OCI-LY1 (cell line): ENCODE results near the gene GBA2.

Experiments used
- H2AFZ ChIP-seq: fragments of 200-600 bp; sonication (generic), shearing (Covaris generic); 2 replicates; pipeline ENCODE4 v1.6.0; 2014; ENCODE audit warnings: antibody characterized with exemption, mild to moderate bottlenecking, low read length
- H3F3A ChIP-seq: fragments of 200-600 bp; sonication (generic), shearing (Covaris generic); 2 replicates; pipeline ENCODE4 v1.6.0; 2014; ENCODE audit warnings: mild to moderate bottlenecking, antibody characterized with exemption, low read length, moderate library complexity; ENCODE audit not compliant: insufficient read depth
- H3K27ac ChIP-seq: fragments of 200-600 bp; sonication (generic); 2 replicates; pipeline ENCODE4 v1.5.1; 2014; ENCODE audit warnings: low read length, mixed run types, mild to moderate bottlenecking, low read depth; ENCODE audit not compliant: poor library complexity, severe bottlenecking
- H3K27me3 ChIP-seq: fragments of 200-600 bp; sonication (generic); 2 replicates; pipeline ENCODE4 v1.6.0; 2014; ENCODE audit warnings: antibody characterized with exemption, mild to moderate bottlenecking, low read length, moderate library complexity; ENCODE audit not compliant: insufficient read depth
- H3K36me3 ChIP-seq: fragments of 200-600 bp; sonication (generic); 2 replicates; pipeline ENCODE4 v1.6.1; 2014; ENCODE audit warnings: mild to moderate bottlenecking, antibody characterized with exemption, low read length, moderate library complexity, mixed read lengths; ENCODE audit not compliant: insufficient read depth
- H3K4me1 ChIP-seq: fragments of 200-600 bp; sonication (generic); 2 replicates; pipeline ENCODE4 v1.5.1; 2014; ENCODE audit warnings: mild to moderate bottlenecking, low read length, moderate library complexity; ENCODE audit not compliant: insufficient read depth, severe bottlenecking
- H3K4me2 ChIP-seq: fragments of 200-600 bp; sonication (generic), shearing (Covaris generic); 2 replicates; pipeline ENCODE4 v1.6.1; 2014; ENCODE audit warnings: low read length
- H3K4me3 ChIP-seq: fragments of 200-600 bp; sonication (generic); 2 replicates; pipeline ENCODE4 v1.5.1; 2014; ENCODE audit warnings: low read length, low read depth, mild to moderate bottlenecking, mixed read lengths; ENCODE audit not compliant: poor library complexity, severe bottlenecking
- H3K79me2 ChIP-seq: fragments of 200-600 bp; shearing (Covaris generic); 2 replicates; pipeline ENCODE4 v1.6.1; 2016; ENCODE audit warnings: mixed run types, low read length, mixed read lengths; ENCODE audit not compliant: insufficient read depth
- H3K9ac ChIP-seq: fragments of 200-600 bp; sonication (generic), shearing (Covaris generic); 2 replicates; pipeline ENCODE4 v1.6.1; 2014; ENCODE audit warnings: mild to moderate bottlenecking, low read length, mixed read lengths
- H3K9me2 ChIP-seq: fragments of 200-600 bp; sonication (generic), shearing (Covaris generic); 2 replicates; pipeline ENCODE4 v1.6.1; 2014; ENCODE audit warnings: low read depth, mild to moderate bottlenecking, low read length, mixed read lengths
- H3K9me3 ChIP-seq: fragments of 200-600 bp; shearing (Covaris generic); 2 replicates; pipeline ENCODE4 v1.6.1; 2014; ENCODE audit warnings: low read length, mixed read lengths
- H4K20me1 ChIP-seq: fragments of 200-600 bp; sonication (generic), shearing (Covaris generic); 2 replicates; pipeline ENCODE4 v1.6.0; 2016; ENCODE audit warnings: mild to moderate bottlenecking, low read length; ENCODE audit not compliant: insufficient read depth
- EZH2 ChIP-seq: fragments of 200-600 bp; sonication (generic), shearing (Covaris generic); IDR thresholded peaks from 2 replicates; pipeline ENCODE4 v1.8.0; 2017; ENCODE audit warnings: borderline replicate concordance, mixed run types, mild to moderate bottlenecking, antibody characterized with exemption, low read length, moderate library complexity, mixed read lengths
- TF ChIP-seq, protein P1 (sequence below): fragments of 200-600 bp; sonication (generic), shearing (Covaris generic); IDR thresholded peaks from 2 replicates; pipeline ENCODE4 v1.5.1; 2017; ENCODE audit warnings: mild to moderate bottlenecking, antibody characterized with exemption, low read length, moderate library complexity, mixed read lengths

Gene GBA2

DNA sequence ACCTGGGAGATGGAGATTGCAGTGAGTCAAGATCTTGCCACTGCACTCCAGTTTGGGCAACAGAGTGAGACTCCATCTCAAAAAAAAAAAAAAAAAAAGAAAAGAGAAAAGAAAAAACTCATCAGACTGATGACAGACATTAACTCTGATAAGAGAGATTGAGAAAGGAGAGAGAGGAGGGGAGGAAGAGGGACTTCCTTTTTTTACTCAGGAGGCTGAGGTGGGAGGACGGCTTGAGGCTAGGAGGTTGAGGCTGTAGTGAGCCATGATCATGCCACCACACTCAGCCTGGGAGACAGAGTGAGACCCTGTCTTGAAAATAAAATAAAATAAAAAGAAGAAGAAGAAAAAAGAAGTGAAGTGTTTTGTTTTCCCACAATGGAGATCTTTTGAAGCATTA lies 14.8 kb upstream of the GBA2 start:
- no peaks in the 10 kb centered on the region for H3K9me2 ChIP-seq

GRCh38 chr9:35763181-35763580 lies 14.2 kb upstream of the GBA2 start:
- Histone ChIP-seq H3K9me2 (no peaks in the 10 kb centered on the region), H3K4me2 (no peak overlapping the region), H3F3A (no peaks in the 10 kb centered on the region), H3K36me3 (peaks cover 8% of the 10 kb centered on the region; the same call in 1 of the 2 replicates), H3K9ac (no peak overlapping the region), H3K4me3 (no peak overlapping the region), H2AFZ (no peak overlapping the region), H3K27me3 (no peaks in the 10 kb centered on the region), H3K4me1 (peaks cover 10% of the 10 kb centered on the region), H3K27ac (no peak overlapping the region), H4K20me1 (no peaks in the 10 kb centered on the region), H3K79me2 (no peaks in the 10 kb centered on the region), H3K9me3 (no peaks in the 10 kb centered on the region)
- TF ChIP-seq EZH2 = no peak

More for the DNA sequence above, 14.8 kb upstream of the GBA2 start:
- Histone ChIP-seq H3K9me3 (no peaks in the 10 kb centered on the region), H3K9ac (no peak overlapping the region), H3K79me2 (no peaks in the 10 kb centered on the region), H3K36me3 (peaks cover 8% of the 10 kb centered on the region; the same call in 1 of the 2 replicates), H3K4me2 (no peak overlapping the region), H3K4me3 (no peak overlapping the region), H3F3A (no peaks in the 10 kb centered on the region), H4K20me1 (no peaks in the 10 kb centered on the region), H3K27ac (no peak overlapping the region), H2AFZ (no peak overlapping the region), H3K4me1 (peaks cover 4% of the 10 kb centered on the region), H3K27me3 (no peaks in the 10 kb centered on the region)
- TF ChIP-seq EZH2 = no peak
- TF ChIP-seq, protein P1, sequence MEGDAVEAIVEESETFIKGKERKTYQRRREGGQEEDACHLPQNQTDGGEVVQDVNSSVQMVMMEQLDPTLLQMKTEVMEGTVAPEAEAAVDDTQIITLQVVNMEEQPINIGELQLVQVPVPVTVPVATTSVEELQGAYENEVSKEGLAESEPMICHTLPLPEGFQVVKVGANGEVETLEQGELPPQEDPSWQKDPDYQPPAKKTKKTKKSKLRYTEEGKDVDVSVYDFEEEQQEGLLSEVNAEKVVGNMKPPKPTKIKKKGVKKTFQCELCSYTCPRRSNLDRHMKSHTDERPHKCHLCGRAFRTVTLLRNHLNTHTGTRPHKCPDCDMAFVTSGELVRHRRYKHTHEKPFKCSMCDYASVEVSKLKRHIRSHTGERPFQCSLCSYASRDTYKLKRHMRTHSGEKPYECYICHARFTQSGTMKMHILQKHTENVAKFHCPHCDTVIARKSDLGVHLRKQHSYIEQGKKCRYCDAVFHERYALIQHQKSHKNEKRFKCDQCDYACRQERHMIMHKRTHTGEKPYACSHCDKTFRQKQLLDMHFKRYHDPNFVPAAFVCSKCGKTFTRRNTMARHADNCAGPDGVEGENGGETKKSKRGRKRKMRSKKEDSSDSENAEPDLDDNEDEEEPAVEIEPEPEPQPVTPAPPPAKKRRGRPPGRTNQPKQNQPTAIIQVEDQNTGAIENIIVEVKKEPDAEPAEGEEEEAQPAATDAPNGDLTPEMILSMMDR = no peak

DNA sequence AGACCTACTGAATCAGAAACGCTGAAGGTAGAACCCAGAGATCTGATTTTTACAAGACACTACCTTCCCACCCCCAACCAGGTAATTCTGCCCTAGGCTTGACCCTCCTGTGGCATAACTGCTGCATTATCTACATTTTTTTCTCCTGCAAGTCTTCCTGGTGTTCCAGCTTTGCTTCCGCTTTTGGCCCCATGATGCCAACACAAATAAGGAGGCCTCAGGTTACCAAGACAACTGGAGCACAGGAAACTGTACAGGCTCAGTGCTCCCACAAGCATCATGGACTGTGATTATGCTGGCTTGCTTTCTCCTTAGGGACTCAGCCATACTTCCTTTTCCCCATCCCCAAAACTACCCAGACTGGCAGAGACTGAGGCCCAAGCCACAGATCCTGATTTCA lies 11.6 kb upstream of the GBA2 start:
- H3K79me2 ChIP-seq = no peaks in the 10 kb centered on the region

More for the DNA sequence above, 11.6 kb upstream of the GBA2 start:
- no peak overlapping the region for H3K9ac ChIP-seq
- H3K27ac ChIP-seq = no peak overlapping the region
- TF ChIP-seq, protein P1 = no peak
- TF ChIP-seq EZH2 = no peak
- H3K4me3 ChIP-seq = no peak overlapping the region
- H3F3A ChIP-seq = no peaks in the 10 kb centered on the region
- no peaks in the 10 kb centered on the region for H3K9me2 ChIP-seq
- H3K27me3 ChIP-seq = no peaks in the 10 kb centered on the region
- H3K4me2 ChIP-seq = no peak overlapping the region
- peaks cover 30% of the 10 kb centered on the region for H3K4me1 ChIP-seq
- H4K20me1 ChIP-seq = no peaks in the 10 kb centered on the region
- H2AFZ ChIP-seq = no peak overlapping the region
- no peaks in the 10 kb centered on the region for H3K9me3 ChIP-seq
- H3K36me3 ChIP-seq = peaks cover 8% of the 10 kb centered on the region; the same call in 1 of the 2 replicates
